HEK293 (cell line): ENCODE data around the gene COLQ.

Experiments
- CTCF ChIA-PET: fragments of 350-600 bp; formaldehyde crosslinking; extraction: SDS; loops from one replicate; lab custom pipeline; 2021; ENCODE audit warnings: antibody characterized with exemption; lab: Yijun Ruan, JAX
- POLR2A ChIA-PET: fragments of 300-600 bp; formaldehyde crosslinking; extraction: SDS; loops from one replicate; lab custom pipeline; 2020; ENCODE audit warnings: antibody characterized with exemption, inconsistent platforms; lab: Yijun Ruan, JAX
- H3K27ac ChIP-seq: fragments of 200-500 bp; sonication (Bioruptor generic); 2 replicates; pipeline ENCODE4 v1.5.1; 2014; ENCODE audit warnings: low read depth, low read length, control low read depth, inconsistent platforms; ENCODE audit errors: extremely low read depth
- H3K36me3 ChIP-seq, 2 experiments: fragments of 200-500 bp in 1 of 2; sonication (Bioruptor generic) in 1 of 2; 1 replicate in 1 of 2; 2 replicates in 1 of 2; pipeline ENCODE4 v1.5.1; 2014 to 2017; ENCODE audit warnings: inconsistent platforms in 2 of 2, low read length in 2 of 2; ENCODE audit not compliant: control insufficient read depth in 2 of 2, insufficient read depth in 1 of 2
- H3K4me1 ChIP-seq: fragments of 200-500 bp; sonication (Bioruptor generic); 2 replicates; pipeline ENCODE4 v1.5.1; 2014; ENCODE audit warnings: mild to moderate bottlenecking, low read length, inconsistent platforms; ENCODE audit not compliant: control insufficient read depth, insufficient read depth
- H3K4me3 ChIP-seq: 2 replicates; pipeline ENCODE4 v1.5.1; 2011; ENCODE audit warnings: low read depth, mild to moderate bottlenecking, control low read depth, low read length, moderate library complexity
- H3K9me3 ChIP-seq: fragments of 200-500 bp; sonication (Bioruptor generic); 2 replicates; pipeline ENCODE4 v1.5.1; 2014; ENCODE audit warnings: low read depth, low read length, inconsistent platforms; ENCODE audit not compliant: control insufficient read depth, insufficient read depth
- EGR2 ChIP-seq: fragments of 450-650 bp; formaldehyde crosslinking; IDR thresholded peaks from 2 replicates; pipeline ENCODE4 v1.5.1; 2016; ENCODE audit warnings: low read depth, missing biosample characterization, missing genetic modification characterization
- SCRT1 ChIP-seq: fragments of 450-650 bp; formaldehyde crosslinking; IDR thresholded peaks from 2 replicates; pipeline ENCODE4 v1.5.1; 2016; ENCODE audit warnings: missing biosample characterization, missing genetic modification characterization, borderline replicate concordance
- TCF7L2 ChIP-seq: IDR thresholded peaks from 2 replicates; pipeline ENCODE4 v1.6.1; 2011; ENCODE audit warnings: low read depth, mild to moderate bottlenecking, inconsistent platforms, low read length, moderate library complexity, borderline replicate concordance
- ZBTB1 ChIP-seq: fragments of 450-650 bp; formaldehyde crosslinking; IDR thresholded peaks from 2 replicates; pipeline ENCODE4 v1.5.1; 2016; ENCODE audit warnings: missing biosample characterization, missing genetic modification characterization
- ZNF114 ChIP-seq: fragments of 450-650 bp; formaldehyde crosslinking; IDR thresholded peaks from 2 replicates; pipeline ENCODE4 v1.5.0; 2017; ENCODE audit warnings: missing biosample characterization, missing genetic modification characterization
- ZNF138 ChIP-seq: fragments of 450-650 bp; formaldehyde crosslinking; IDR thresholded peaks from 2 replicates; pipeline ENCODE4 v1.5.1; 2016; ENCODE audit warnings: missing biosample characterization, missing genetic modification characterization, borderline replicate concordance
- ZNF24 ChIP-seq: fragments of 450-650 bp; formaldehyde crosslinking; IDR thresholded peaks from 2 replicates; pipeline ENCODE4 v1.5.1; 2016; ENCODE audit warnings: missing biosample characterization, missing genetic modification characterization
- ZNF404 ChIP-seq: fragments of 450-650 bp; formaldehyde crosslinking; IDR thresholded peaks from 2 replicates; pipeline ENCODE4 v1.5.1; 2017; ENCODE audit warnings: missing biosample characterization, missing genetic modification characterization
- ZNF549 ChIP-seq: fragments of 450-650 bp; IDR thresholded peaks from 2 replicates; pipeline ENCODE4 v1.5.1; 2018; ENCODE audit warnings: missing biosample characterization, missing genetic modification characterization, mild to moderate bottlenecking, inconsistent platforms, moderate library complexity
- ZNF561 ChIP-seq: fragments of 450-650 bp; IDR thresholded peaks from 2 replicates; pipeline ENCODE4 v1.5.1; 2018; ENCODE audit warnings: missing biosample characterization, missing genetic modification characterization, borderline replicate concordance
- ZNF791 ChIP-seq: fragments of 450-650 bp; formaldehyde crosslinking; IDR thresholded peaks from 2 replicates; pipeline ENCODE4 v1.5.1; 2016; ENCODE audit warnings: missing biosample characterization, missing genetic modification characterization
- ZNF830 ChIP-seq: fragments of 450-650 bp; IDR thresholded peaks from 2 replicates; pipeline ENCODE4 v1.5.0; 2018; ENCODE audit warnings: missing biosample characterization, missing genetic modification characterization, low read depth, mild to moderate bottlenecking, moderate library complexity
- TF ChIP-seq, protein P1 (sequence below): fragments of 450-650 bp; formaldehyde crosslinking; conservative IDR thresholded peaks from 2 replicates; pipeline ENCODE4 v1.5.1; 2016; ENCODE audit warnings: low read depth, missing biosample characterization, missing genetic modification characterization
- TF ChIP-seq, protein P2 (sequence below): fragments of 450-650 bp; formaldehyde crosslinking; IDR thresholded peaks from 2 replicates; pipeline ENCODE4 v1.5.1; 2017; ENCODE audit warnings: missing biosample characterization, missing genetic modification characterization
- TF ChIP-seq, protein P3 (sequence below): fragments of 450-650 bp; formaldehyde crosslinking; IDR thresholded peaks from 2 replicates; pipeline ENCODE4 v1.5.1; 2016; ENCODE audit warnings: missing biosample characterization, missing genetic modification characterization, borderline replicate concordance
- TF ChIP-seq, protein P4 (sequence below): fragments of 450-650 bp; formaldehyde crosslinking; IDR thresholded peaks from 2 replicates; pipeline ENCODE4 v1.5.1; 2016; ENCODE audit warnings: missing biosample characterization, missing genetic modification characterization

The COLQ gene

DNA sequence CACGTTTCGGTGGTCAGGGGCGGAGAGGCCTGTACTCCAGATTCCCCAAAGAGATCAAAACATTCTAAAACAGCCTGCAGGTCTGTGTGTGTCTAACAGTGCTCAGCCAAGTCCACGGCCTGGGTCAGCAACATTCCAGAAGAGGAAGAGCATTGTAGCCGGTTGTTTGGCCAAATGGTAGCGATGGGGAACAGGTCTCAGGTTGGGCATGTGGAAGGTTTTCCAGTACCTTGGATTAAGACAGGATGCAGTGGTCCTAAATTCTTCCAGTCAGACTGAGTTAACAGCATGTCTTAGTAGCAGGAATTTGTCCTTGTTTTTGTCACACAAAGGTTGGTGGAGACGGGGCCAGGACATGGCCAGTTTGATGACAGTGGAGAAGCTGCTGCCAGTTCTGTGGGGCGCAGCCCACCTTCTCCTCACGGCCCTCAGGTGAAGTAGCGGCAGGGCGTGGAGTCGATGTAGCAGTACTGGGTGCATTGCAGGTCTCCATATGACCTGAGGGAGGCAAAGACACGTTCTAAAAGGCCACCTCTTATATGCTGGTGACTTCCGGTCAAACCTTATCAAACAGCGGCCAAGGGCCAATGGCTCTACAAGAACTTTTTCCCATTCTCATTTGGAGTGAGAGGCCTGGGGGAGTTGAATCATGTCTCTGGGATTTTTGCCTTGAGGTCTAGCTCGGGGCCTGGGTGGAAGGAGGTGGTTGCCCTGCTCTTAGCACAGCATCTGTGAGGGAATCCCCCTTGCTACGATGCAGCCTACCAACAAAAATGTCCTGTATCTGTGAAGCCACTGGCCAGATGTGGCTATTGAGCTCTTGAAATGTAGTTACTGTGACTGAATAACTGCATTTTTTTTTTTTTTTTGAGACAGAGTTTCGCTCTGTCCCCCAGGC, 70.0 kb downstream of the COLQ start:
- TF ChIP-seq ZNF404 (no peak), ZNF114 (tag by site-specific recombination) (no peak), ZNF830 (tag by site-specific recombination) (no peak), ZNF549 (tag by site-specific recombination) (no peak), ZNF561 (no peak), ZNF138 (tag by site-specific recombination) (no peak), ZNF24 (no peak), ZBTB1 (no peak), ZNF791 (tag by site-specific recombination) (no peak), SCRT1 (tag by site-specific recombination) (no peak), TCF7L2 (no peak), EGR2 (tag by site-specific recombination) (no peak)
- TF ChIP-seq, protein P1, sequence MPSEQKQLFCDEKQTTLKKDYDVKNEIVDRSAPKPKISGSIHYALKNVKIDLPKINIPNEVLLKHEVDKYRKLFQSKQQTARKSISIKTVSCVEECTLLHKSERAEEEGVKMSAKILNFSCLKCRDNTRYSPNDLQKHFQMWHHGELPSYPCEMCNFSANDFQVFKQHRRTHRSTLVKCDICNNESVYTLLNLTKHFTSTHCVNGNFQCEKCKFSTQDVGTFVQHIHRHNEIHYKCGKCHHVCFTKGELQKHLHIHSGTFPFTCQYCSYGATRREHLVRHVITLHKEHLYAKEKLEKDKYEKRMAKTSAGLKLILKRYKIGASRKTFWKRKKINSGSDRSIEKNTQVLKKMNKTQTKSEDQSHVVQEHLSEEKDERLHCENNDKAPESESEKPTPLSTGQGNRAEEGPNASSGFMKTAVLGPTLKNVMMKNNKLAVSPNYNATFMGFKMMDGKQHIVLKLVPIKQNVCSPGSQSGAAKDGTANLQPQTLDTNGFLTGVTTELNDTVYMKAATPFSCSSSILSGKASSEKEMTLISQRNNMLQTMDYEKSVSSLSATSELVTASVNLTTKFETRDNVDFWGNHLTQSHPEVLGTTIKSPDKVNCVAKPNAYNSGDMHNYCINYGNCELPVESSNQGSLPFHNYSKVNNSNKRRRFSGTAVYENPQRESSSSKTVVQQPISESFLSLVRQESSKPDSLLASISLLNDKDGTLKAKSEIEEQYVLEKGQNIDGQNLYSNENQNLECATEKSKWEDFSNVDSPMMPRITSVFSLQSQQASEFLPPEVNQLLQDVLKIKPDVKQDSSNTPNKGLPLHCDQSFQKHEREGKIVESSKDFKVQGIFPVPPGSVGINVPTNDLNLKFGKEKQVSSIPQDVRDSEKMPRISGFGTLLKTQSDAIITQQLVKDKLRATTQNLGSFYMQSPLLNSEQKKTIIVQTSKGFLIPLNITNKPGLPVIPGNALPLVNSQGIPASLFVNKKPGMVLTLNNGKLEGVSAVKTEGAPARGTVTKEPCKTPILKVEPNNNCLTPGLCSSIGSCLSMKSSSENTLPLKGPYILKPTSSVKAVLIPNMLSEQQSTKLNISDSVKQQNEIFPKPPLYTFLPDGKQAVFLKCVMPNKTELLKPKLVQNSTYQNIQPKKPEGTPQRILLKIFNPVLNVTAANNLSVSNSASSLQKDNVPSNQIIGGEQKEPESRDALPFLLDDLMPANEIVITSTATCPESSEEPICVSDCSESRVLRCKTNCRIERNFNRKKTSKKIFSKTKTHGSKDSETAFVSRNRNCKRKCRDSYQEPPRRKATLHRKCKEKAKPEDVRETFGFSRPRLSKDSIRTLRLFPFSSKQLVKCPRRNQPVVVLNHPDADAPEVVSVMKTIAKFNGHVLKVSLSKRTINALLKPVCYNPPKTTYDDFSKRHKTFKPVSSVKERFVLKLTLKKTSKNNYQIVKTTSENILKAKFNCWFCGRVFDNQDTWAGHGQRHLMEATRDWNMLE = no peak
- TF ChIP-seq, protein P2, sequence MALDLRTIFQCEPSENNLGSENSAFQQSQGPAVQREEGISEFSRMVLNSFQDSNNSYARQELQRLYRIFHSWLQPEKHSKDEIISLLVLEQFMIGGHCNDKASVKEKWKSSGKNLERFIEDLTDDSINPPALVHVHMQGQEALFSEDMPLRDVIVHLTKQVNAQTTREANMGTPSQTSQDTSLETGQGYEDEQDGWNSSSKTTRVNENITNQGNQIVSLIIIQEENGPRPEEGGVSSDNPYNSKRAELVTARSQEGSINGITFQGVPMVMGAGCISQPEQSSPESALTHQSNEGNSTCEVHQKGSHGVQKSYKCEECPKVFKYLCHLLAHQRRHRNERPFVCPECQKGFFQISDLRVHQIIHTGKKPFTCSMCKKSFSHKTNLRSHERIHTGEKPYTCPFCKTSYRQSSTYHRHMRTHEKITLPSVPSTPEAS (tag by site-specific recombination) = no peak
- TF ChIP-seq, protein P3, sequence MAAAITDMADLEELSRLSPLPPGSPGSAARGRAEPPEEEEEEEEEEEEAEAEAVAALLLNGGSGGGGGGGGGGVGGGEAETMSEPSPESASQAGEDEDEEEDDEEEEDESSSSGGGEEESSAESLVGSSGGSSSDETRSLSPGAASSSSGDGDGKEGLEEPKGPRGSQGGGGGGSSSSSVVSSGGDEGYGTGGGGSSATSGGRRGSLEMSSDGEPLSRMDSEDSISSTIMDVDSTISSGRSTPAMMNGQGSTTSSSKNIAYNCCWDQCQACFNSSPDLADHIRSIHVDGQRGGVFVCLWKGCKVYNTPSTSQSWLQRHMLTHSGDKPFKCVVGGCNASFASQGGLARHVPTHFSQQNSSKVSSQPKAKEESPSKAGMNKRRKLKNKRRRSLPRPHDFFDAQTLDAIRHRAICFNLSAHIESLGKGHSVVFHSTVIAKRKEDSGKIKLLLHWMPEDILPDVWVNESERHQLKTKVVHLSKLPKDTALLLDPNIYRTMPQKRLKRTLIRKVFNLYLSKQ (tag by site-specific recombination) = no peak
- TF ChIP-seq, protein P4, sequence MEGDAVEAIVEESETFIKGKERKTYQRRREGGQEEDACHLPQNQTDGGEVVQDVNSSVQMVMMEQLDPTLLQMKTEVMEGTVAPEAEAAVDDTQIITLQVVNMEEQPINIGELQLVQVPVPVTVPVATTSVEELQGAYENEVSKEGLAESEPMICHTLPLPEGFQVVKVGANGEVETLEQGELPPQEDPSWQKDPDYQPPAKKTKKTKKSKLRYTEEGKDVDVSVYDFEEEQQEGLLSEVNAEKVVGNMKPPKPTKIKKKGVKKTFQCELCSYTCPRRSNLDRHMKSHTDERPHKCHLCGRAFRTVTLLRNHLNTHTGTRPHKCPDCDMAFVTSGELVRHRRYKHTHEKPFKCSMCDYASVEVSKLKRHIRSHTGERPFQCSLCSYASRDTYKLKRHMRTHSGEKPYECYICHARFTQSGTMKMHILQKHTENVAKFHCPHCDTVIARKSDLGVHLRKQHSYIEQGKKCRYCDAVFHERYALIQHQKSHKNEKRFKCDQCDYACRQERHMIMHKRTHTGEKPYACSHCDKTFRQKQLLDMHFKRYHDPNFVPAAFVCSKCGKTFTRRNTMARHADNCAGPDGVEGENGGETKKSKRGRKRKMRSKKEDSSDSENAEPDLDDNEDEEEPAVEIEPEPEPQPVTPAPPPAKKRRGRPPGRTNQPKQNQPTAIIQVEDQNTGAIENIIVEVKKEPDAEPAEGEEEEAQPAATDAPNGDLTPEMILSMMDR = no peak
- TF ChIP-seq, all 188 proteins: peak for 0
- Histone ChIP-seq H3K9me3 (no peaks in the 10 kb centered on the region), H3K4me3 (no peak overlapping the region), H3K27ac (no peak overlapping the region), H3K4me1 (no peaks in the 10 kb centered on the region), H3K36me3 (no peaks in the 10 kb centered on the region)
- POLR2A ChIA-PET = no interaction called here
- CTCF ChIA-PET = interaction anchor here (0.6 kb wide), 1 partner anchor 766 kb away, joined by 3 read pairs; no protein-coding TSS in a partner anchor
